ENCODE results near the gene SPR.
A peak's percentile ranks its signal among the peaks of the same experiment; 100 is the strongest.

Gene SPR

DNA sequence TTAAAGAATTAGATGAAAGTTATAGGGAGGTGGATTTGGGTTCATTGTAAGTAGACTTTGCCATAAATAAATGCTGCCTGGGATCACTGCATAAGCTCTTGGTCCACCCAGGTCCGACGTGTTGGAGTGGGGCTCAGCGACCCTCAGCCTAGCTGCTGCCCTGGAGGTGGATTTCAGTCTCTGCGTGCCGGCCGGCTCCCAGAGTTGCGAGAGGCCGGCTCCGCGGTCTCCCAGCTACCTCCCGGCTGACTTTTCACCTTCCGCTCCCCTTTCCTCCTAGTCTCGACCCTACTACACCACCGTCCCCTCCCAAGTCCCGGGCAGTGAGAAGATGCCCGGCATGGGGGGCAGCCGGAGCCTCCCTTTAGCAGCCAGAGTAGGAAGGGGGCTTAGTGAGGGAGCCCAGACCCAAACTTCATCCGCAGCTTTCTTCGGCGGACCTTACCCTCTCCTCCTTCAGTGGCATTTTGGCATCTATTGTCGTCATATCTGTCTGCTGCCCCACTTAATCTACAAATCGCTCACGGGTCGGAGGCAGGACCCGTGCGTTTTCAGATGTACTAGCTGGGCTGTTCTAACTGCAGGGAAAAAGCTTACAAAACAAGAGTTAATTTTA, 38.2 kb downstream of the SPR start:
- H3K4me3 ChIP-seq (ENCODE audit: low read length), result no peak overlapping the region
- TF ChIP-seq EZH2phosphoT487 (IDR thresholded peaks at IDR 0.05; ENCODE audit: low read depth) (no peak), CTCF (IDR thresholded peaks at IDR 0.05; ENCODE audit: low read depth, low read length) (no peak)
- H3K79me2 ChIP-seq (ENCODE audit: low read length), result no peaks in the 10 kb centered on the region
- no peak overlapping the region for H3K27ac ChIP-seq (ENCODE audit: low read length)
- no peak overlapping the region for H3K4me2 ChIP-seq (ENCODE audit: low read length)
- no peak overlapping the region for H3K9ac ChIP-seq (ENCODE audit: low read length)
- H2AFZ ChIP-seq (ENCODE audit: low read depth, low read length), result no peak overlapping the region
- H3K36me3 ChIP-seq (replicated peaks; ENCODE audit: low read depth, low read length), result no peaks in the 10 kb centered on the region
- H4K20me1 ChIP-seq (ENCODE audit: insufficient read depth, low read length), result no peaks in the 10 kb centered on the region
- H3K27me3 ChIP-seq (ENCODE audit: low read depth, low read length), result peaks cover 15% of the 10 kb centered on the region
- H3K9me3 ChIP-seq (ENCODE audit: insufficient read depth, low read length), result no peaks in the 10 kb centered on the region
- peaks cover 17% of the 10 kb centered on the region for H3K4me1 ChIP-seq (ENCODE audit: low read length)

DNA sequence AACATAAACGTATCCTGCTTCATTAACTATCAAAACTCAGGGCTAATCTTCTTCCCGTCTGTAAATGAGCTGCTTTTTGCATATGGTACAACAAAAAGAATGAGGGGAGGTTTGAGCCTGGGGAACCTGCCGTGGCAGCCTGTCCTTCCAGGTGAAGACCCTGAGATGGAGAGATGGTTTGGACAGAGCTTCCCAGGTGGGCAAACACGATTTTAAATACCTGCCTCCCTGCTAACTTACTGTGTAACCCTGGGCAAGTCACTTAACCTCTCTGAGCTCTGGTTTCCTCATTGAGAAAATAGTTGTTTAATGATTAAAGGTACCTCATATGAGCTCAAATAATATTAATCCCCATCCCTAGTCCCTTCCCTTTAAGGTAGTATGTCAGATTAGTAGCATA, 39.2 kb downstream of the SPR start:
- peaks cover 15% of the 10 kb centered on the region for H3K27me3 ChIP-seq (ENCODE audit: low read depth, low read length)
- no peaks in the 10 kb centered on the region for H3K36me3 ChIP-seq (replicated peaks; ENCODE audit: low read depth, low read length)
- H3K9me3 ChIP-seq (ENCODE audit: insufficient read depth, low read length), result no peaks in the 10 kb centered on the region
- H3K27ac ChIP-seq (ENCODE audit: low read length), result no peak overlapping the region
- peaks cover 27% of the 10 kb centered on the region for H3K4me1 ChIP-seq (ENCODE audit: low read length)
- no peaks in the 10 kb centered on the region for H4K20me1 ChIP-seq (ENCODE audit: insufficient read depth, low read length)
- no peak for TF ChIP-seq EZH2phosphoT487 (IDR thresholded peaks at IDR 0.05; ENCODE audit: low read depth)
- no peak overlapping the region for H3K9ac ChIP-seq (ENCODE audit: low read length)
- H2AFZ ChIP-seq (ENCODE audit: low read depth, low read length), result no peak overlapping the region
- no peak overlapping the region for H3K4me3 ChIP-seq (ENCODE audit: low read length)
- peak overlapping the region; percentile 10; the same call in 1 of the 2 replicates for H3K4me2 ChIP-seq (ENCODE audit: low read length)
- H3K79me2 ChIP-seq (ENCODE audit: low read length), result no peaks in the 10 kb centered on the region

DNA sequence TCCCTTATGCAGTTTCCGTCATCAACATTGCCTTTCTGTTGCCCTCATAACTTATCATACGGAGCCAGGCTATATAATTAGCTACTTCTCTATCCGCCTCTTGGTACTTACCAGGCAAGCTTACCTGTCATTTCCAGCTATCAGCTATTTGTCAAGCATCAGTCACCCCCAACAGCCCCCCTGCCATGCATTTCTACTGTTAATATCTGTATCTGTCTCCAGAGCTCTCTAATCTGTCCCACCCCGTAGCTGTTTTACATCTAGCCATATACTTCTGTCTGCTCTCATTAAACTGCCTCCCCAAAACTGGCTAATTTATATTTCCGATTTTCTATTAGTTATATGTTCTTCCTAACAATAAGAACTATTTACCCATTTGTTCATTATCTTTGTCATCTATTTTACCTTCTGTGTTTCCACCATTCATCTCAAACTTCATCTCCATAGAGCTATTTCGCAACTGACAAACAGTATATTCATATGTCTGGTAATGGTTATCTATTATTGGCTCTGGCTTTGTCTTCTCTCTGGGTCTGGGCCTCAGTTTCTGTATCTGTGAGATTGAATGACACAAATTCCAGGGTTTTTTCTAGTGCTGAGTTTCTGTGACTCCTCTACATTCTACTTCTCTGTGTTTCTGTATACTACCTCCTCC, 39.7 kb downstream of the SPR start:
- H3K27me3 ChIP-seq (ENCODE audit: low read depth, low read length), result peaks cover 15% of the 10 kb centered on the region
- H3K27ac ChIP-seq (ENCODE audit: low read length), result no peak overlapping the region
- H4K20me1 ChIP-seq (ENCODE audit: insufficient read depth, low read length), result no peaks in the 10 kb centered on the region
- no peak overlapping the region for H3K4me3 ChIP-seq (ENCODE audit: low read length)
- no peaks in the 10 kb centered on the region for H3K9me3 ChIP-seq (ENCODE audit: insufficient read depth, low read length)
- H3K36me3 ChIP-seq (replicated peaks; ENCODE audit: low read depth, low read length), result no peaks in the 10 kb centered on the region
- no peak for TF ChIP-seq CTCF (IDR thresholded peaks at IDR 0.05; ENCODE audit: low read depth, low read length)
- no peak for TF ChIP-seq EZH2phosphoT487 (IDR thresholded peaks at IDR 0.05; ENCODE audit: low read depth)
- H3K79me2 ChIP-seq (ENCODE audit: low read length), result no peaks in the 10 kb centered on the region
- H3K4me1 ChIP-seq (ENCODE audit: low read length), result peaks cover 32% of the 10 kb centered on the region
- no peak overlapping the region for H3K9ac ChIP-seq (ENCODE audit: low read length)
- H3K4me2 ChIP-seq (ENCODE audit: low read length), result peak overlapping the region; percentile 10; the same call in 1 of the 2 replicates
- no peak overlapping the region for H2AFZ ChIP-seq (ENCODE audit: low read depth, low read length)

- peaks cover 15% of the 10 kb centered on the region for H3K27me3 ChIP-seq (ENCODE audit: low read depth, low read length)
- TF ChIP-seq CTCF (IDR thresholded peaks at IDR 0.05; ENCODE audit: low read depth, low read length) (no peak), EZH2phosphoT487 (IDR thresholded peaks at IDR 0.05; ENCODE audit: low read depth) (no peak)
Observed at GRCh38 chr2:72927619-72928550, 40.7 kb downstream of the SPR start.

More at GRCh38 chr2:72927619-72928550, 40.7 kb downstream of the SPR start:
- H3K4me2 ChIP-seq (ENCODE audit: low read length), result no peak overlapping the region
- no peak overlapping the region for H2AFZ ChIP-seq (ENCODE audit: low read depth, low read length)
- H3K27ac ChIP-seq (ENCODE audit: low read length), result no peak overlapping the region
- peaks cover 42% of the 10 kb centered on the region for H3K4me1 ChIP-seq (ENCODE audit: low read length)
- H3K4me3 ChIP-seq (ENCODE audit: low read length), result no peak overlapping the region
- no peaks in the 10 kb centered on the region for H3K79me2 ChIP-seq (ENCODE audit: low read length)
- no peaks in the 10 kb centered on the region for H4K20me1 ChIP-seq (ENCODE audit: insufficient read depth, low read length)
- no peaks in the 10 kb centered on the region for H3K36me3 ChIP-seq (replicated peaks; ENCODE audit: low read depth, low read length)
- no peaks in the 10 kb centered on the region for H3K9me3 ChIP-seq (ENCODE audit: insufficient read depth, low read length)
- no peak overlapping the region for H3K9ac ChIP-seq (ENCODE audit: low read length)

All from OCI-LY3 (cell line).